Measurements from ENCODE around the gene HYAL3. TPM values are rescaled to one million over a fixed set of nuclear protein-coding genes. Genes with fewer than 3 reads are reported as not detected.
A peak's percentile ranks its signal among the peaks of the same experiment; 100 is the strongest.

Gene HYAL3
- total and polyA plus RNA-seq, 2 of the 13 experiments (the other 11 are each of a cell fraction or from before 2014, with no cell fraction given), result 5.5 to 10.4 TPM

- TF ChIP-seq, protein P1, sequence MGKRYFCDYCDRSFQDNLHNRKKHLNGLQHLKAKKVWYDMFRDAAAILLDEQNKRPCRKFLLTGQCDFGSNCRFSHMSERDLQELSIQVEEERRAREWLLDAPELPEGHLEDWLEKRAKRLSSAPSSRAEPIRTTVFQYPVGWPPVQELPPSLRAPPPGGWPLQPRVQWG (CRISPR knock-in tag; IDR thresholded peaks at IDR 0.05; ENCODE audit: borderline replicate concordance, low read depth), result no peak
- TF ChIP-seq, protein P2, sequence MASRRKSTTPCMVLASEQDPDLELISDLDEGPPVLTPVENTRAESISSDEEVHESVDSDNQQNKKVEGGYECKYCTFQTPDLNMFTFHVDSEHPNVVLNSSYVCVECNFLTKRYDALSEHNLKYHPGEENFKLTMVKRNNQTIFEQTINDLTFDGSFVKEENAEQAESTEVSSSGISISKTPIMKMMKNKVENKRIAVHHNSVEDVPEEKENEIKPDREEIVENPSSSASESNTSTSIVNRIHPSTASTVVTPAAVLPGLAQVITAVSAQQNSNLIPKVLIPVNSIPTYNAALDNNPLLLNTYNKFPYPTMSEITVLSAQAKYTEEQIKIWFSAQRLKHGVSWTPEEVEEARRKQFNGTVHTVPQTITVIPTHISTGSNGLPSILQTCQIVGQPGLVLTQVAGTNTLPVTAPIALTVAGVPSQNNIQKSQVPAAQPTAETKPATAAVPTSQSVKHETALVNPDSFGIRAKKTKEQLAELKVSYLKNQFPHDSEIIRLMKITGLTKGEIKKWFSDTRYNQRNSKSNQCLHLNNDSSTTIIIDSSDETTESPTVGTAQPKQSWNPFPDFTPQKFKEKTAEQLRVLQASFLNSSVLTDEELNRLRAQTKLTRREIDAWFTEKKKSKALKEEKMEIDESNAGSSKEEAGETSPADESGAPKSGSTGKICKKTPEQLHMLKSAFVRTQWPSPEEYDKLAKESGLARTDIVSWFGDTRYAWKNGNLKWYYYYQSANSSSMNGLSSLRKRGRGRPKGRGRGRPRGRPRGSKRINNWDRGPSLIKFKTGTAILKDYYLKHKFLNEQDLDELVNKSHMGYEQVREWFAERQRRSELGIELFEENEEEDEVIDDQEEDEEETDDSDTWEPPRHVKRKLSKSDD (CRISPR knock-in tag; IDR thresholded peaks at IDR 0.05; ENCODE audit: low read depth), result peak; percentile 77
- TF ChIP-seq MED13 (CRISPR knock-in tag; IDR thresholded peaks at IDR 0.05), result peak; percentile 23; the same call in 1 of the 2 replicates
- TF ChIP-seq BCL6 (CRISPR knock-in tag; IDR thresholded peaks at IDR 0.05), result peak; percentile 49; the same call in 1 of the 2 replicates
- no peak for TF ChIP-seq ZNF318 (CRISPR knock-in tag; IDR thresholded peaks at IDR 0.05)
- TF ChIP-seq HDAC1 (CRISPR knock-in tag; IDR thresholded peaks at IDR 0.05), result peak; percentile 55
- TF ChIP-seq ZNF337 (CRISPR knock-in tag; IDR thresholded peaks at IDR 0.05; ENCODE audit: borderline replicate concordance, low read depth), result no peak; the same call in 1 of the 2 replicates
- no peak for TF ChIP-seq ZBTB3 (CRISPR knock-in tag; IDR thresholded peaks at IDR 0.05; ENCODE audit: borderline replicate concordance, low read depth)
- TF ChIP-seq ZNF772 (CRISPR knock-in tag; IDR thresholded peaks at IDR 0.05), result 0 out of 2 replicates have a peak, but pooled peaks have one; percentile 68
- TF ChIP-seq KDM4B (CRISPR knock-in tag; IDR thresholded peaks at IDR 0.05), result 0 out of 2 replicates have a peak, but pooled peaks have one; percentile 12
- TF ChIP-seq ZNF430 (CRISPR knock-in tag; IDR thresholded peaks at IDR 0.05), result peak; percentile 61; the same call in 1 of the 2 replicates
- TF ChIP-seq RNF2 (conservative IDR thresholded peaks at IDR 0.05; ENCODE audit: low read depth), result peak; percentile 63; the same call in 1 of the 2 replicates
- no peak for TF ChIP-seq ZNF33B (CRISPR knock-in tag; IDR thresholded peaks at IDR 0.05)
- TF ChIP-seq ZNF460 (CRISPR knock-in tag; IDR thresholded peaks at IDR 0.05; ENCODE audit: borderline replicate concordance), result no peak; the same call in 1 of the 2 replicates
- no peak for TF ChIP-seq BORCS8-MEF2B (CRISPR knock-in tag; IDR thresholded peaks at IDR 0.05)
- no peak for TF ChIP-seq ZNF382 (CRISPR knock-in tag; IDR thresholded peaks at IDR 0.05; ENCODE audit: borderline replicate concordance)
Observed at GRCh38 chr3:50321336-50322114, 22.3 kb upstream of the HYAL3 start (continued).
